Gastroesophageal sphincter (tissue), 3 donors: Measurements from ENCODE around the gene SLC4A5.

Source experiments
- EP300 ChIP-seq: sonication (generic); formaldehyde crosslinking; IDR thresholded peaks from one replicate; pipeline ENCODE4 v1.6.1; 2017; ENCODE audit warnings: antibody characterized with exemption, mild to moderate bottlenecking
- POLR2A ChIP-seq, 2 donors: fragments of 450-650 bp; IDR thresholded peaks; one replicate each; pipeline ENCODE4 v1.6.1; 2017; ENCODE audit warnings: antibody characterized with exemption in 2 of 2, mild to moderate bottlenecking in 2 of 2, moderate library complexity in 1 of 2
- TF ChIP-seq, protein P1 (sequence below), 4 experiments: fragments of 200-600 bp in 2 of 4; fragments of 450-650 bp in 2 of 4; sonication (generic) in 1 of 4; IDR thresholded peaks; one replicate each; pipeline ENCODE4 v1.5.1; 2017 to 2019; ENCODE audit warnings: antibody characterized with exemption in 4 of 4, mild to moderate bottlenecking in 2 of 4, moderate library complexity in 2 of 4

DNA sequence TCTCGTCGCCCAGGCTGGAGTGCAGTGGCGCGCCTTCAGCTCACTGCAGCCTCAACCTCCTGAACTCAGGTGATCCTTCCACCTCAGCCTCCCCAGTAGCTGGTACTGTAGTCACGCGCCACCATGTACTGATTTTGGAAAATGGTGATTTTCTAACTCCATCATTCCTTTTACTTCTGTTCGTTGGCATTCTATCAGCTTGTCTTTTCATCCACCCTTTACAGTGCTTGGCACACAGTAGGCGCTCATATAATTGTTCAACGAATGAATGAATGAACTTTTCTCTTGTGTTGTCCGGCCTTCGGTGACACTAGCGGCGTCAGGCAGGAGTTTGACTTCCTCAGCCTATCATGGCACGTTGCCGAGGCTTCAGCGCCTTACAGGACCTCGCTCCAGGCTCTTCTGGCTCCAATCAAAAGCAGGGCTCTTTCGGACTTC lies 145.2 kb downstream of the SLC4A5 start:
- TF ChIP-seq, protein P1, sequence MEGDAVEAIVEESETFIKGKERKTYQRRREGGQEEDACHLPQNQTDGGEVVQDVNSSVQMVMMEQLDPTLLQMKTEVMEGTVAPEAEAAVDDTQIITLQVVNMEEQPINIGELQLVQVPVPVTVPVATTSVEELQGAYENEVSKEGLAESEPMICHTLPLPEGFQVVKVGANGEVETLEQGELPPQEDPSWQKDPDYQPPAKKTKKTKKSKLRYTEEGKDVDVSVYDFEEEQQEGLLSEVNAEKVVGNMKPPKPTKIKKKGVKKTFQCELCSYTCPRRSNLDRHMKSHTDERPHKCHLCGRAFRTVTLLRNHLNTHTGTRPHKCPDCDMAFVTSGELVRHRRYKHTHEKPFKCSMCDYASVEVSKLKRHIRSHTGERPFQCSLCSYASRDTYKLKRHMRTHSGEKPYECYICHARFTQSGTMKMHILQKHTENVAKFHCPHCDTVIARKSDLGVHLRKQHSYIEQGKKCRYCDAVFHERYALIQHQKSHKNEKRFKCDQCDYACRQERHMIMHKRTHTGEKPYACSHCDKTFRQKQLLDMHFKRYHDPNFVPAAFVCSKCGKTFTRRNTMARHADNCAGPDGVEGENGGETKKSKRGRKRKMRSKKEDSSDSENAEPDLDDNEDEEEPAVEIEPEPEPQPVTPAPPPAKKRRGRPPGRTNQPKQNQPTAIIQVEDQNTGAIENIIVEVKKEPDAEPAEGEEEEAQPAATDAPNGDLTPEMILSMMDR (IDR thresholded peaks at IDR 0.05) = no peak
- TF ChIP-seq POLR2A (IDR thresholded peaks at IDR 0.05) (no peak), EP300 (no peak)
